SU-DHL-6 (cell line): Measurements from ENCODE around the gene TTC27.

Experiments
- H2AFZ ChIP-seq: fragments of 200-600 bp; sonication (generic); 2 replicates; pipeline ENCODE4 v1.6.1; 2014; ENCODE audit warnings: low read depth, mild to moderate bottlenecking, moderate library complexity, mixed read lengths, antibody characterized with exemption, low read length; ENCODE audit not compliant: severe bottlenecking
- H3F3A ChIP-seq: fragments of 200-600 bp; shearing (Covaris generic); 2 replicates; pipeline ENCODE4 v1.6.0; 2016; ENCODE audit warnings: antibody characterized with exemption, mild to moderate bottlenecking; ENCODE audit not compliant: insufficient read depth
- H3K27ac ChIP-seq: fragments of 200-600 bp; sonication (generic); 2 replicates; pipeline ENCODE4 v1.5.1; 2016; ENCODE audit warnings: low read depth, mild to moderate bottlenecking, low read length, moderate library complexity, mixed read lengths
- H3K27me3 ChIP-seq: fragments of 200-600 bp; sonication (generic), shearing (Covaris generic); 2 replicates; pipeline ENCODE4 v1.6.0; 2014; ENCODE audit warnings: mild to moderate bottlenecking, low read length
- H3K36me3 ChIP-seq: fragments of 200-600 bp; sonication (generic); 2 replicates; pipeline ENCODE4 v1.6.1; 2014; ENCODE audit warnings: mild to moderate bottlenecking, low read length, mixed read lengths
- H3K4me2 ChIP-seq: fragments of 300-600, 200-600 bp; shearing (Covaris generic), sonication (generic); 2 replicates; pipeline ENCODE4 v1.6.0; 2014; ENCODE audit warnings: low read length, low read depth, mild to moderate bottlenecking; ENCODE audit not compliant: poor library complexity, severe bottlenecking
- H3K4me3 ChIP-seq: fragments of 200-600 bp; sonication (generic); 2 replicates; pipeline ENCODE4 v1.5.1; 2014; ENCODE audit warnings: antibody characterized with exemption, low read length, mild to moderate bottlenecking, mixed read lengths; ENCODE audit not compliant: insufficient read depth, poor library complexity, severe bottlenecking
- H3K79me2 ChIP-seq: fragments of 200-600 bp; sonication (generic); 2 replicates; pipeline ENCODE4 v1.6.1; 2014; ENCODE audit warnings: mild to moderate bottlenecking, low read length, moderate library complexity; ENCODE audit not compliant: insufficient read depth
- H3K9ac ChIP-seq: fragments of 200-600 bp; sonication (generic); 2 replicates; pipeline ENCODE4 v1.7.0; 2014; ENCODE audit warnings: mild to moderate bottlenecking, low read length
- H3K9me2 ChIP-seq: fragments of 200-600 bp; sonication (generic); replicated peaks from 2 replicates; pipeline ENCODE4 v1.6.1; 2014; ENCODE audit warnings: low read length; ENCODE audit not compliant: insufficient read depth
- H3K9me3 ChIP-seq: fragments of 200-600 bp; sonication (generic); 2 replicates; pipeline ENCODE4 v1.6.1; 2014; ENCODE audit warnings: low read length, mixed read lengths; ENCODE audit not compliant: insufficient read depth
- H4K20me1 ChIP-seq: fragments of 200-600 bp; sonication (generic); 2 replicates; pipeline ENCODE4 v1.6.1; 2014; ENCODE audit warnings: low read depth, mild to moderate bottlenecking, antibody characterized with exemption, low read length, moderate library complexity, mixed read lengths
- CTCF ChIP-seq: fragments of 200-600 bp; sonication (generic); IDR thresholded peaks from one replicate; pipeline ENCODE4 v1.5.1; 2017; ENCODE audit warnings: antibody characterized with exemption, mild to moderate bottlenecking, low read length, moderate library complexity; ENCODE audit not compliant: insufficient read depth, poor library complexity, severe bottlenecking
- EZH2phosphoT487 ChIP-seq: fragments of 200-600 bp; sonication (generic), shearing (Covaris generic); conservative IDR thresholded peaks from 2 replicates; pipeline ENCODE4 v1.6.1; 2018; ENCODE audit warnings: mild to moderate bottlenecking, antibody characterized with exemption, low read length, moderate library complexity, mixed read lengths

The TTC27 gene

GRCh38 chr2:32862269-32863055 is 234.6 kb downstream of the TTC27 start:
- Histone ChIP-seq H3K36me3 (no peaks in the 10 kb centered on the region), H3K27me3 (no peaks in the 10 kb centered on the region), H3K9me3 (no peaks in the 10 kb centered on the region), H2AFZ (no peak overlapping the region), H3K79me2 (no peaks in the 10 kb centered on the region), H4K20me1 (no peaks in the 10 kb centered on the region), H3K4me3 (no peak overlapping the region), H3K9ac (no peak overlapping the region), H3K4me2 (no peak overlapping the region), H3K9me2 (no peaks in the 10 kb centered on the region), H3K27ac (no peak overlapping the region), H3F3A (no peaks in the 10 kb centered on the region)
- TF ChIP-seq EZH2phosphoT487 (no peak), CTCF (no peak)

- H4K20me1 ChIP-seq, result no peaks in the 10 kb centered on the region
- no peak overlapping the region for H3K4me3 ChIP-seq
- H3K9me3 ChIP-seq, result no peaks in the 10 kb centered on the region
- no peaks in the 10 kb centered on the region for H3K79me2 ChIP-seq
- no peaks in the 10 kb centered on the region for H3K9me2 ChIP-seq
- no peak overlapping the region for H3K9ac ChIP-seq
- no peak for TF ChIP-seq EZH2phosphoT487
- no peak for TF ChIP-seq CTCF
- H3F3A ChIP-seq, result no peaks in the 10 kb centered on the region
- H2AFZ ChIP-seq, result no peak overlapping the region
- H3K36me3 ChIP-seq, result no peaks in the 10 kb centered on the region
- no peak overlapping the region for H3K4me2 ChIP-seq
- H3K27ac ChIP-seq, result no peak overlapping the region
- H3K27me3 ChIP-seq, result no peaks in the 10 kb centered on the region
Observed at GRCh38 chr2:32863326-32863725, 235.5 kb downstream of the TTC27 start.

GRCh38 chr2:32863803-32864202 is 236.0 kb downstream of the TTC27 start:
- Histone ChIP-seq H3K79me2 (no peaks in the 10 kb centered on the region), H3K36me3 (no peaks in the 10 kb centered on the region), H3K9me2 (no peaks in the 10 kb centered on the region), H3K9ac (no peak overlapping the region), H2AFZ (no peak overlapping the region), H3K27ac (no peak overlapping the region), H3F3A (no peaks in the 10 kb centered on the region), H3K9me3 (no peaks in the 10 kb centered on the region), H3K27me3 (no peaks in the 10 kb centered on the region), H4K20me1 (no peaks in the 10 kb centered on the region), H3K4me3 (no peak overlapping the region), H3K4me2 (no peak overlapping the region)
- TF ChIP-seq EZH2phosphoT487 (no peak), CTCF (no peak)
